ENCODE measurements around the gene PRG2.
"Not testable (repeated sequence)": the region's sequence is repeated elsewhere in the genome, so short reads cannot be mapped to it uniquely, and the experiment has no call there.

The PRG2 gene

DNA sequence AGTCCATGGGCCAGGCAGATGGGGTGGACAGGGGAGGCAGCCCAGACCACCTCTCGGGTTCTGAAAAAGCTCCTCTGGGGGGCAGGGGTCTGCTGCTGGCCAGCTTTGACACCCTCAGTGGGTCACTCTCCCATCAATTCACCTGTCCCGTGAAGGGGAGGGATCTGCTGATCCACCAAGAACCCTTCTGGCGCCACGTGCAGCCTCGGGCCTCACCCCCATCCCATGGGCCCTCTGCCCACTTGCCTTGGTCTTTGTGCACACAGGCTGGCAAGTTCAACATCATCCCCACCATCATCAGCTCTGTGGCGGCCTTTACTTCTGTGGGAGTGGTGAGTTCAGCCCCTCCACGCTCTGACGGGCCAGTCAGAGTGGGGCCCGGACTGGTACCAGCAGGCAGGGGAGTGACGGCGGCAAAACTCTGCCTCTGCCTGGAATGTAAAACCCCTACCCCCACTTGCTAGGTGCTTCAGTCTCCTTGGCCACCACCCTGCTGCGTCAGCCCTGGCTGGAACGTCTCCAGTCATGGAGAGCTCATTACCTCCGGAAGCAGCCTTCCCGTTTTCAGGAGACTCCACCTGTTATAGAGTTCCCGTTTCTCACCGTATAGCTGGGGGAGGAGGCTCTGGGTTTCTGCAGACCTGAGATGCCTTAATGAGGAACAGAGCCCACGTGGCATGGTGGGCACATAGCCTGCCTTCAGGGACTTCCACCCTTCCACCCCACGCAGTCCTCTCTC, 22.2 kb downstream of the PRG2 start:
- H3K27me3 ChIP-seq (replicated peaks): no peaks in the 10 kb centered on the region
- in situ Hi-C loops (cut with HindIII; ENCODE audit: low pct_ligation_motif_present, low sequenced_read_pairs): no loop called here
- no peak overlapping the region for H3K4me3 ChIP-seq (ENCODE audit: low read depth, low read length)
- no peak overlapping the region for H3K27ac ChIP-seq
- TF ChIP-seq, protein P1, sequence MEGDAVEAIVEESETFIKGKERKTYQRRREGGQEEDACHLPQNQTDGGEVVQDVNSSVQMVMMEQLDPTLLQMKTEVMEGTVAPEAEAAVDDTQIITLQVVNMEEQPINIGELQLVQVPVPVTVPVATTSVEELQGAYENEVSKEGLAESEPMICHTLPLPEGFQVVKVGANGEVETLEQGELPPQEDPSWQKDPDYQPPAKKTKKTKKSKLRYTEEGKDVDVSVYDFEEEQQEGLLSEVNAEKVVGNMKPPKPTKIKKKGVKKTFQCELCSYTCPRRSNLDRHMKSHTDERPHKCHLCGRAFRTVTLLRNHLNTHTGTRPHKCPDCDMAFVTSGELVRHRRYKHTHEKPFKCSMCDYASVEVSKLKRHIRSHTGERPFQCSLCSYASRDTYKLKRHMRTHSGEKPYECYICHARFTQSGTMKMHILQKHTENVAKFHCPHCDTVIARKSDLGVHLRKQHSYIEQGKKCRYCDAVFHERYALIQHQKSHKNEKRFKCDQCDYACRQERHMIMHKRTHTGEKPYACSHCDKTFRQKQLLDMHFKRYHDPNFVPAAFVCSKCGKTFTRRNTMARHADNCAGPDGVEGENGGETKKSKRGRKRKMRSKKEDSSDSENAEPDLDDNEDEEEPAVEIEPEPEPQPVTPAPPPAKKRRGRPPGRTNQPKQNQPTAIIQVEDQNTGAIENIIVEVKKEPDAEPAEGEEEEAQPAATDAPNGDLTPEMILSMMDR (IDR thresholded peaks at IDR 0.05; ENCODE audit: low read depth, low read length, missing control alignments): no peak
- H3K36me3 ChIP-seq (replicated peaks): no peaks in the 10 kb centered on the region
- no peak for DNase-seq

DNA sequence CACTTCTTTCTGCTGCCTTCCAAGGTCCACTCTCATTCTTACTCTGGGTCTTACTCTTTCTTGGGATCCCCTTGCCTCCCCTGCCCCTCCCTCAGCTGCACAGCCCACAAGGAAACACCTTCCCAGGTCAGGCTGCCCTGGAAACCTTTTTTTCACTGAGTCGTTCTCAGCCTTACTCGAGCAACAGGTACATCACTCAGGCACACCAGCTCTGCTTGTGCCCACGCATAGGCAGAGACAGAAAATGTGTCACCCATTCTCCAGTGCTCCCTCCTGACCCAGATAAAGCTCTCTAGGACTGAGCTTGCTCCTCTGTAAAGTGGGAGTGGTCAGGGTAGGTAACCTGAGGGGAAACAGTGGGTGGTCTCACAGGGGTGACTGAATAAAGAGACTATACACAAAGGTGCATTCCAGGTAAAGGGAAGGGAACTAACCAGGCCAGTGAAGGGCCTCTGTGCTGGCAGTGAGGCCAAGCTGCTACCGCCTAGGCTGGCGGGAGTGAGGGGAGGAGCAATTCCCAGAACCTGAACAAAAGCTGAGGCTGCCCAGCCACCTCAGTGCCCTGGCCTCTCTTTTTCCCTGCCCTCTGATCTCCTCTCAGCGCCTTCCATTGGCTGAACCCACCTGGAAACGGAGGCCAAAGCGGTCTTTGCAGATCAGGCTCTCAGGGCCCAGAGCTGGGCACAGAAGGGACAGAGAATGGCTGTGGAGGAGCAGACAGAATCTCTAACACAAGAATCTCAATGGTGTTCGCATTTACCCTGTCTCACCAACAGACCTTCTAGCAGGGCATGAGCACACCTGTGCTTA, 25.4 kb downstream of the PRG2 start:
- no peaks in the 10 kb centered on the region for H3K36me3 ChIP-seq (replicated peaks)
- no peak overlapping the region for H3K4me3 ChIP-seq (ENCODE audit: low read depth, low read length)
- in situ Hi-C loops (cut with HindIII; ENCODE audit: low pct_ligation_motif_present, low sequenced_read_pairs): no loop called here
- TF ChIP-seq, protein P1 (IDR thresholded peaks at IDR 0.05; ENCODE audit: low read depth, low read length, missing control alignments): no peak
- H3K27me3 ChIP-seq (replicated peaks): no peaks in the 10 kb centered on the region
- no peak for DNase-seq
- no peak overlapping the region for H3K27ac ChIP-seq

- H3K36me3 ChIP-seq (replicated peaks): no peaks in the 10 kb centered on the region
- DNase-seq: no peak
- H3K27me3 ChIP-seq (replicated peaks): no peaks in the 10 kb centered on the region
- H3K27ac ChIP-seq: no peak overlapping the region
- TF ChIP-seq, protein P1 (IDR thresholded peaks at IDR 0.05; ENCODE audit: low read depth, low read length, missing control alignments): no peak
- H3K4me3 ChIP-seq (ENCODE audit: low read depth, low read length): no peak overlapping the region
- in situ Hi-C loops (cut with HindIII; ENCODE audit: low pct_ligation_motif_present, low sequenced_read_pairs): no loop called here
Measured at GRCh38 chr11:57363131-57364080, 27.0 kb downstream of the PRG2 start.

DNA sequence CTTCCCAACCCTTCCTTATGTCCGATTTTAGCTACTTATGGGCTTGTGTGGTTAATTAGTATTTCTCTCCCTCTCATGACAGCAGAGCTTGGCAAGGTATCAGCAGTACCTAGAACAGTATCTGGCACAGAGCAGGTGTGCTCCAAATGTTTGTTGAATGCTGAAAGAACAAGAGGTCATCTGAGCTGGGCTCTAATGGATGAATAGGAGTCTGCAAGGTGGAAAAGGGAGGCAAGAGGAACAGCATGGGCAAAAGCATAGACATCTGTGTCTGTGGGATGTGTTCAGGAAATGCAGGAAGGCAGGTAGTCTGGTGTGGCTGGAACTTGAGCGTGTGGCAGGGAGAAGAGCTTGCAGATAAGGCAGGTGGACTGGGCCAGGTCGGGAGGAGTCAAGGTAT, 28.5 kb downstream of the PRG2 start:
- H3K27me3 ChIP-seq (replicated peaks): no peaks in the 10 kb centered on the region
- TF ChIP-seq, protein P1 (IDR thresholded peaks at IDR 0.05; ENCODE audit: low read depth, low read length, missing control alignments): no peak
- H3K27ac ChIP-seq: no peak overlapping the region
- in situ Hi-C loops (cut with HindIII; ENCODE audit: low pct_ligation_motif_present, low sequenced_read_pairs): no loop called here
- H3K4me3 ChIP-seq (ENCODE audit: low read depth, low read length): no peak overlapping the region
- H3K36me3 ChIP-seq (replicated peaks): no peaks in the 10 kb centered on the region
- DNase-seq: no peak

DNA sequence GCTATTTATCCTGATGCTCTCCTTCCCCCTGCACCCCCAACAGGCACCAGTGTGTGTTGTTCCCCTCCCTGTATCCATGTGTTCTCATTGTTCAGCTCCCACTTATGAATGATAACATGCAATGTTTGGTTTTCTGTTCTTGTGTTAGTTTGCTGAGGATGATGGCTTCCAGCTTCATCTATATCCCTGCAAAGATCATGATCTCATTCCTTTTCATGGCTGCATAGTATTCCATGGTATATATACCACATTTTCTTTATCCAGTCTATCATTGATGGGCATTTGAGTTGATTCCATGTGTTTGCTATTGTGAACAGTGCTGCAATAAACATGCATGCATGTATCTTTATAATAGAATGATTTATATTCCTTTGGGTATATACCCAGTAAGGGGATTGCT, 29.0 kb downstream of the PRG2 start:
- H3K27me3 ChIP-seq (replicated peaks); DNase-seq; in situ Hi-C loops (cut with HindIII; ENCODE audit: low pct_ligation_motif_present, low sequenced_read_pairs); H3K27ac ChIP-seq; H3K36me3 ChIP-seq (replicated peaks); H3K4me3 ChIP-seq (ENCODE audit: low read depth, low read length): not testable (repeated sequence)

All from brain microvascular endothelial cell (primary cell).